ENCODE data around the gene ATP5F1C.

The ATP5F1C gene

GRCh38 chr10:7857262-7857661 is 69.3 kb downstream of the ATP5F1C start:
- no peak for TF ChIP-seq USF1 (IDR thresholded peaks at IDR 0.05)
- TF ChIP-seq TEAD4 (IDR thresholded peaks at IDR 0.05), result no peak
- TF ChIP-seq RAD21 (IDR thresholded peaks at IDR 0.05; ENCODE audit: low read depth), result no peak
- no peak for TF ChIP-seq EP300 (IDR thresholded peaks at IDR 0.05; ENCODE audit: borderline replicate concordance)
